Measurements from ENCODE around the gene XAB2. TPM values are rescaled to one million over a fixed set of nuclear protein-coding genes. Genes with fewer than 3 reads are reported as not detected.

Gene XAB2
- total and polyA plus RNA-seq, 9 donors, result 23.0 to 34.6 (median 27.4) TPM

DNA sequence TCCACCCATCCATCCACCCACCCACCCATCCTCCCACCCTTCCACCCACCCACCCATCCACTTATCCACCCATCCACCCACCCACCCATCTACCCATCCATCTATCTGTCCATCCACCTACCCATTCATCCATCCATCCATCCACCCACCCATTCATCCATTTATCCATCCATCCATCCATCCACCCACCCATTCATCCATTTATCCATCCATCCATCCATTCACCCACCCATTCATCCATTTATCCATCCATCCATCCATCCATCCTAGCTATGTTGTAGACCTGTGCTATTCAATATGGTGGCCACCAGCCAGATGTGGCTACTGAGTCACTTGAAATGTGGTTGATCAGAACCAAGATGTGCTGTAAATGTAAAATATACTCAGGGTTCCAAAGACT lies 28.6 kb downstream of the XAB2 start:
- H3K27me3 ChIP-seq (ENCODE audit: control insufficient read depth, insufficient read depth, low read length), result peaks cover 24% of the 10 kb centered on the region
- no peak for DNase-seq
- H3K4me1 ChIP-seq (ENCODE audit: control insufficient read depth, insufficient read depth, low read length), result no peaks in the 10 kb centered on the region
- H3K4me3 ChIP-seq (ENCODE audit: low read length), result no peak overlapping the region
- no peak overlapping the region for H3K27ac ChIP-seq (ENCODE audit: low read length)
- no peaks in the 10 kb centered on the region for H3K9me3 ChIP-seq (replicated peaks; ENCODE audit: control insufficient read depth, low read depth, low read length)
- H3K36me3 ChIP-seq (ENCODE audit: control insufficient read depth, insufficient read depth, low read length), result no peaks in the 10 kb centered on the region

DNA sequence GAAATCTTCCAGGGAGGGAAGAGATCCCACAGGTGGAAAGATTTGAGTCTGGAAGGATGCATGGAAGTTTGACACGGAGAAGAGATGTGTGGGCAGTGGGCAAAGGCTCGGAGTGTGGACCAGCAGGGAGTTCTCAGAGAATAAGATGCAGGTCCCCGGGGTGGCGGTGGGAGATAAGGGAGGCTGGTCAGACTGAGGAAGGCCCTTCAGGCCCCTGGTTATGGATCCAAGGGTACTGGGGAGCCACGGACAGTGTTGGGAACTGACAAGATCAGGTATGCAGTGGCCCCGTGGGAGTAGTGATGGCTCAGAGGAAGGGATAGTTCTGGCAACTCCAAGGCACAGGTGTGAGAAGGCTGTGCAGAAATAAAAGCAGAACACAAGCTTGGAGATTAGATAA lies 31.2 kb downstream of the XAB2 start:
- Histone ChIP-seq H3K4me1 (ENCODE audit: control insufficient read depth, insufficient read depth, low read length) (no peaks in the 10 kb centered on the region), H3K36me3 (ENCODE audit: control insufficient read depth, insufficient read depth, low read length) (no peaks in the 10 kb centered on the region), H3K4me3 (ENCODE audit: low read length) (no peak overlapping the region), H3K27me3 (ENCODE audit: control insufficient read depth, insufficient read depth, low read length) (peaks cover 42% of the 10 kb centered on the region), H3K27ac (ENCODE audit: low read length) (no peak overlapping the region), H3K9me3 (replicated peaks; ENCODE audit: control insufficient read depth, low read depth, low read length) (no peaks in the 10 kb centered on the region)
- 58% methylated on average over 6 of the region's 6 CpGs for WGBS (ENCODE audit: insufficient coverage)
- DNase-seq, result no peak

DNA sequence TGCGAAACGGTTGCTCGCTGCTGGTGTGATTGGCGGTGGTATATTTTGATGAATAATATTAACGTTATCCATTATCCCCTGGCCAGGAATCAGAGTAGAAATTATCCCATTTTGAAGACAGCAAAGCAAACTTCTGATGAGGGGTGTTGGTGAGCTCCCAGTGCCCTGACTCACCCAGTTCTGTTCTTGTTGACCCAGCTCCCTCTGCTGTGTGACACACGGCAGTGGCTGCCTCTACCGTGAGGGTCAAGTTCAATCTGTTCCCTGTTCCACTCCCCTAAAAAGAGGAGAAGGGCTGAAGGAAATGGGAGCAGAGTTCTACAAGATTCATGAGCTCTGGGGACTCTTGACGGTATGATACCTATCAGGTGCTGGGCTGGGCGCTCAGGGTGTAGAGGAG lies 31.7 kb downstream of the XAB2 start:
- Histone ChIP-seq H3K4me1 (ENCODE audit: control insufficient read depth, insufficient read depth, low read length) (no peaks in the 10 kb centered on the region), H3K36me3 (ENCODE audit: control insufficient read depth, insufficient read depth, low read length) (no peaks in the 10 kb centered on the region), H3K9me3 (replicated peaks; ENCODE audit: control insufficient read depth, low read depth, low read length) (no peaks in the 10 kb centered on the region), H3K27me3 (ENCODE audit: control insufficient read depth, insufficient read depth, low read length) (peaks cover 42% of the 10 kb centered on the region), H3K4me3 (ENCODE audit: low read length) (no peak overlapping the region), H3K27ac (ENCODE audit: low read length) (no peak overlapping the region)
- no peak for DNase-seq
- WGBS (ENCODE audit: insufficient coverage), result 72% methylated on average over 2 of the region's 9 CpGs

DNA sequence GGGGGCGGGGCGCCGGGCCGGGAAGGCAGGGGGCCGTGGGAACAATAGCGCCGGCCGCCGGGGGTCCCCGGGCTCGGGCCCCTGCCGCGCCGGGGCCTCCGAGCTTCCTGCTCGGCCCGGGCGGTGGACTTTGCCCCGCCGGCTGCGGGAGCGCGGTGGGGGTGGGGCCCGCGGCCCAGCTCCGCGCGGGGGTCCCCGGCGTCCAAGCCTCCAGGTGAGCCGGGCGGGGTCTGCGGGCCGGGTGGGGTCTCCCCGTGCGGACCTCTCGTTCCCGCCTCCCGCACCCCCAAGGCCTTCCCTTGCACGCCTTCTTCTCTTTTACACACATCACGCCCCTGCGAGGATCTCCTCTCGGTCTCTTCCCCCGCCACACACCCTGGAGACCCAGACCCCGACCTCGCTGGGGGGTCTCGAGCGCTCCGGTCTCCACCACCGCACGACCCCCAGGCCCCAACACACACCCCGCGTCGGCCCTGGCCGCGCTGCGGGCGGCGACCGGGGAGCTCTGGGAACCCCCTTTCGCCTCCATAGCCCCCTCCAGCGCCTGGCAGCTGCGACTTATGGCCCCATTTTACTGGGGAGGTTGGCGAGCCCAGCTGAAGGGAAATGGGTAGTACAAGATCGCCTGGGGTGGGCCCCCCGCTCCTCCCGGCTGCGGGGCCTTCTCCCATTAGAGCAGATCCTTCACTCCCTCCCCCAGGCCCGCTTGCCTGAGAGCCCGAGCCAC lies 33.0 kb downstream of the XAB2 start:
- under 1% methylated on average over 48 of the region's 70 CpGs for WGBS (ENCODE audit: insufficient coverage)
- no peak overlapping the region for H3K27ac ChIP-seq (ENCODE audit: low read length)
- no peak for DNase-seq
- no peak overlapping the region for H3K4me3 ChIP-seq (ENCODE audit: low read length)
- no peaks in the 10 kb centered on the region for H3K36me3 ChIP-seq (ENCODE audit: control insufficient read depth, insufficient read depth, low read length)
- no peaks in the 10 kb centered on the region for H3K9me3 ChIP-seq (replicated peaks; ENCODE audit: control insufficient read depth, low read depth, low read length)
- peaks cover 42% of the 10 kb centered on the region for H3K27me3 ChIP-seq (ENCODE audit: control insufficient read depth, insufficient read depth, low read length)
- no peaks in the 10 kb centered on the region for H3K4me1 ChIP-seq (ENCODE audit: control insufficient read depth, insufficient read depth, low read length)

DNA sequence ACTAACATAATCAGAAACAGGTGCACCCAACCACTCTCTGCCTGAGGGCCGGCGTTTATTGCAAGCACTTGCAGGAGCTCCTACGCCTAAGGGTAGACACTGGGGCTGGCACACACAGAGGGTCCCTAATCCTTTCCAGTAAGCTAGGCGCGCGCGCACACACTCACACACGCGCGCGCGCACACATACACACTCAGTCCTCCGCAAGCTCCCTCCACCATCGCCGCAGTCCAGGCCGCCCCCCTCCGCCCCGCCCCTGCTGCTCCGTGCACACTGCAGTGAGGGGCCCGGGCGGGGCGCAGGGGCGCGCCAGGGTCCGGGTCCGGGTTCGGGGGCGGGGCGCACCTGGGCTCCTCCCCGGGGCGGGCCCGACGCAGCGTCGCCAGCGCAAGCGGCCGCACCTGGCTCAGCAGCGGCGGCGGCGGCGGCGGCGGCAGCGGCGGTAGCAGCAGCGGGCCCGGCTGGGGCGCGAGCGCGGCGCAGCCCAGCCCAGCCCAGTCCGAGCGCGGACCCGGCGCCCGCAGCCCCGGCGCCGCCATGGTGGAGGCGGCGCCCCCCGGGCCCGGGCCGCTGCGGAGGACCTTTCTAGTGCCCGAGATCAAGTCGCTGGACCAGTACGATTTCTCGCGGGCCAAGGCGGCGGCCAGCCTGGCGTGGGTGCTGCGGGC lies 33.7 kb downstream of the XAB2 start, which contains the start of gene CAMSAP3:
Gene CAMSAP3, plus strand, starts transcription at position 398 of the 668 bp plus-strand sequence. Its CDS starts 140 bp downstream, at position 538.
- Histone ChIP-seq H3K9me3 (replicated peaks; ENCODE audit: control insufficient read depth, low read depth, low read length) (no peaks in the 10 kb centered on the region), H3K27me3 (ENCODE audit: control insufficient read depth, insufficient read depth, low read length) (peaks cover 42% of the 10 kb centered on the region), H3K4me3 (ENCODE audit: low read length) (no peak within 1 kb of the TSS), H3K36me3 (ENCODE audit: control insufficient read depth, insufficient read depth, low read length) (no peaks in the 10 kb centered on the region), H3K4me1 (ENCODE audit: control insufficient read depth, insufficient read depth, low read length) (no peaks in the 10 kb centered on the region), H3K27ac (ENCODE audit: low read length) (no peak within 1 kb of the TSS)
- DNase-seq, result no peak
- under 1% methylated on average over 73 of the region's 78 CpGs for WGBS (ENCODE audit: insufficient coverage)

DNA sequence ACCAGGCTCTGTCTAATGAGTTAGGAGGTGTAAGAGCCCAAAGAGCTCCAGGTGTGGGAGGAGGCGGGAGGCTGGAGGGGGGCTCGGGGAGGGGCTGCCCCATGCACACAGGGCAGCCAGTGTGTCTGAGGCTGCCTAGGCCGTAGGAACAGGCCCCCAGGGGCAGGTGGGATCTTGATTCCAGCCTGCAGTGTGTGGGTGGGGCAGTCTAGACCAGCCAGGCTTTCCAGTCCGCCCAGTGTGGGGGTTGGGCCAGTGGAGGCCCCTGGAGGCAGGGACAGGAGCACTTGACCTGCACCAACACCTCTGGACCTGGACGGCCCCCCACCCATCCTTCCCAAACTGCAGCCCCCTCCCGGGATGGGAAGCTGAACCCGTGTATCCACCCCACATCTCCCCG lies 39.1 kb downstream of the XAB2 start:
- Histone ChIP-seq H3K4me1 (ENCODE audit: control insufficient read depth, insufficient read depth, low read length) (no peaks in the 10 kb centered on the region), H3K27me3 (ENCODE audit: control insufficient read depth, insufficient read depth, low read length) (peaks cover 15% of the 10 kb centered on the region), H3K36me3 (ENCODE audit: control insufficient read depth, insufficient read depth, low read length) (no peaks in the 10 kb centered on the region), H3K9me3 (replicated peaks; ENCODE audit: control insufficient read depth, low read depth, low read length) (no peaks in the 10 kb centered on the region), H3K27ac (ENCODE audit: low read length) (no peak overlapping the region), H3K4me3 (ENCODE audit: low read length) (no peak overlapping the region)
- no peak for DNase-seq
- WGBS (ENCODE audit: insufficient coverage), result 62% methylated on average over 7 of the region's 8 CpGs

DNA sequence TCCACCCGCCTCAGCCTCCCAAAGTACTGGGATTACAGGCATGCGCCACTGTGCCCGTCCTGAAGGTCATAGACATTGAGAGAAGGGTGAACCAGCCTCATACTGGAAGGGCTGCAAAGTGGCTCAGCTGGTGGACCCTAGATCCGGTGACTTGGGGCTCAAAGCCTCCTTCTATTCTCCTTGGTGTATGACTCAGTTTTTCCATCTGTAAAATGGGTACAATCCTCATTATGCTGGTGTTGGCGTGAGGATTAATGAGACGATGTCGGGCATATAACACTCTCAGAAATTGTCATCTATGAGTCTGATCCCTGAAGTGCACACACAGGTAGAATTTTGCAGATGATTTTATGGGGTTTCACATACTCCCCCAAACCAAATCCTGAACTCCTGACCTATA lies 39.5 kb downstream of the XAB2 start:
- 67% methylated on average over 1 of the region's 7 CpGs for WGBS (ENCODE audit: insufficient coverage)
- H3K36me3 ChIP-seq (ENCODE audit: control insufficient read depth, insufficient read depth, low read length), result no peaks in the 10 kb centered on the region
- H3K4me1 ChIP-seq (ENCODE audit: control insufficient read depth, insufficient read depth, low read length), result no peaks in the 10 kb centered on the region
- peaks cover 11% of the 10 kb centered on the region for H3K27me3 ChIP-seq (ENCODE audit: control insufficient read depth, insufficient read depth, low read length)
- no peak overlapping the region for H3K4me3 ChIP-seq (ENCODE audit: low read length)
- no peak overlapping the region for H3K27ac ChIP-seq (ENCODE audit: low read length)
- no peak for DNase-seq
- H3K9me3 ChIP-seq (replicated peaks; ENCODE audit: control insufficient read depth, low read depth, low read length), result no peaks in the 10 kb centered on the region

DNA sequence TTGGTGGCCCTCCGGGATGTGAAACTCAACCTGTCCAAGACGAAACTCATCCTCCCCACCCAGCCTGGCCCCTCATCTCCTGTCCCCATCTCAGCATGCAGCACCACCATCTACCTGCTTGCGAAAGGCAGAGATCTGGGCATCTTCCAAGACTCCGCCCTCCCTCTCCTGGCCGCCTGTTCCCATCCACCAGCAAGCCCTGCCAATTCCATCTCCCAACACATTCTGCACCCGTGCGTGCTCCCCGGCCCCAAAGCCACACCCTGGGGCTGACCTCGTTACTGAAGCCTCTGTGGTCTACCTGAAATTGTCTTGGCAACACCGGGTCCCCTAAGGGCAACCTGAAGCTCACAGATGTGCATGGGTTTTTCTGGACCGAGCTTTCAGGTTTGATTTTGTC lies 46.9 kb downstream of the XAB2 start:
- peaks cover 3% of the 10 kb centered on the region for H3K27me3 ChIP-seq (ENCODE audit: control insufficient read depth, insufficient read depth, low read length)
- DNase-seq, result no peak
- H3K27ac ChIP-seq (ENCODE audit: low read length), result no peak overlapping the region
- no peak overlapping the region for H3K4me3 ChIP-seq (ENCODE audit: low read length)
- 69% methylated on average over 8 of the region's 11 CpGs for WGBS (ENCODE audit: insufficient coverage)
- H3K36me3 ChIP-seq (ENCODE audit: control insufficient read depth, insufficient read depth, low read length), result no peaks in the 10 kb centered on the region
- no peaks in the 10 kb centered on the region for H3K9me3 ChIP-seq (replicated peaks; ENCODE audit: control insufficient read depth, low read depth, low read length)
- no peaks in the 10 kb centered on the region for H3K4me1 ChIP-seq (ENCODE audit: control insufficient read depth, insufficient read depth, low read length)

DNA sequence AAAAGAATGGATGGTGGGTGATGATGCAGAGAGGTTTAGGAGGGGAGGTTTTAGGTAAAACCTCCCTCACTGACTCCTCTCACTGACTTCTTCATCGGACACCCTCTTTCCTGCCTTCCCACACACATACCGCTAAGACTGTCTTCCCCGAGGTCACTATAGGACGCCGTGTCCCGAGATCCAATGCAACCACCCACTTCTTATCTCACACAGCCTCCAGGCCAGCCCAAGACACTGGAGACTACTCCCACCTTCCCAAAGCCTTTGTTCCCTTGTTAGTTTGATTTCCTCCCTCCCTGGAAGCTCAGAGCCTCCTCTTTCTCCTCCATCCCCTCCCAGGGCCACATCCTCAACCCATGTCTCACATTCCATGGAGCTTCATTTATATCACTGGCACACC lies 50.2 kb downstream of the XAB2 start:
- DNase-seq, result no peak
- WGBS (ENCODE audit: insufficient coverage), result 73% methylated on average over 6 of the region's 6 CpGs
- Histone ChIP-seq H3K27ac (ENCODE audit: low read length) (no peak overlapping the region), H3K27me3 (ENCODE audit: control insufficient read depth, insufficient read depth, low read length) (peaks cover 3% of the 10 kb centered on the region), H3K4me3 (ENCODE audit: low read length) (no peak overlapping the region), H3K4me1 (ENCODE audit: control insufficient read depth, insufficient read depth, low read length) (no peaks in the 10 kb centered on the region), H3K9me3 (replicated peaks; ENCODE audit: control insufficient read depth, low read depth, low read length) (no peaks in the 10 kb centered on the region), H3K36me3 (ENCODE audit: control insufficient read depth, insufficient read depth, low read length) (no peaks in the 10 kb centered on the region)

DNA sequence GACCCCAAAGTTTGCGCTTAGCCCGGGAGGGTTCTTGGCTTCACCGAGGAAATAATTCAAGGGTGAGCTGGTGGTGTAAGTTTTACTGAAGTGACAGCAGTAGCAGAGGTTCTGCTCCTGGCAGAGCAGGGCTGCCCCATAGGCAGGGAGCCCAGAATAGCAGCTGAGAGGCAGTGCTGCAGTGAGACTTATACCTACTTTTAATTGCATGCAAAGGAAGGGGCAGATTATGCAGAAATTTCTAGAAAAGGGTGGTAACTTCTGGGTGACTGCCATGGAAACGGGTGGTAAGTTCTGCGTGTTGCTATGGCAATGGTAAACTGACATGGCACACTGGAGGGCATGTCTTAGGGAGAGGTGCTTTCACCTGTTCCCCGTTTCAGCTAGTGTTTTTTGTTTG lies 51.2 kb downstream of the XAB2 start:
- H3K27me3 ChIP-seq (ENCODE audit: control insufficient read depth, insufficient read depth, low read length), result peaks cover 3% of the 10 kb centered on the region
- no peak overlapping the region for H3K27ac ChIP-seq (ENCODE audit: low read length)
- no peak for DNase-seq
- no peaks in the 10 kb centered on the region for H3K4me1 ChIP-seq (ENCODE audit: control insufficient read depth, insufficient read depth, low read length)
- no peaks in the 10 kb centered on the region for H3K36me3 ChIP-seq (ENCODE audit: control insufficient read depth, insufficient read depth, low read length)
- H3K9me3 ChIP-seq (replicated peaks; ENCODE audit: control insufficient read depth, low read depth, low read length), result no peaks in the 10 kb centered on the region
- 70% methylated on average over 5 of the region's 6 CpGs for WGBS (ENCODE audit: insufficient coverage)
- H3K4me3 ChIP-seq (ENCODE audit: low read length), result no peak overlapping the region

All from muscle of leg (tissue), 11 donors.